GM23338 (cell line): Measurements from ENCODE around the gene ME1. TPM values are rescaled to one million over a fixed set of nuclear protein-coding genes. Genes with fewer than 3 reads are reported as not detected.

Experiments used
- ATAC-seq: fragments of 200-7000 bp; cut with Tn5 transposase; 3 replicates; pipeline ENCODE4 v1.9.1; 2020
- DNase-seq: peaks from one replicate; pipeline ENCODE4 v3.0.0-alpha.2; 2015; ENCODE audit warnings: low spot score
- H2AFZ ChIP-seq: fragments of 200-600 bp; sonication (generic); 2 replicates; pipeline ENCODE4 v1.8.0; 2016; ENCODE audit warnings: antibody characterized with exemption, mild to moderate bottlenecking, moderate library complexity
- H3F3A ChIP-seq: fragments of 200-600 bp; sonication (generic); replicated peaks from 2 replicates; pipeline ENCODE4 v1.8.0; 2017; ENCODE audit warnings: antibody characterized with exemption, mixed run types, low read depth
- H3K27ac ChIP-seq: fragments of 200-600 bp; sonication (generic); 2 replicates; pipeline ENCODE4 v1.6.1; 2016; ENCODE audit warnings: low read depth
- H3K27me3 ChIP-seq: fragments of 200-600 bp; sonication (generic); 2 replicates; pipeline ENCODE4 v1.8.0; 2016; ENCODE audit warnings: mild to moderate bottlenecking, mixed run types, moderate library complexity; ENCODE audit not compliant: insufficient read depth
- H3K36me3 ChIP-seq: fragments of 200-600 bp; sonication (generic); 2 replicates; pipeline ENCODE4 v1.8.0; 2016; ENCODE audit warnings: mild to moderate bottlenecking; ENCODE audit not compliant: insufficient read depth
- H3K4me1 ChIP-seq: fragments of 200-600 bp; sonication (generic); 2 replicates; pipeline ENCODE4 v1.8.0; 2016; ENCODE audit warnings: mild to moderate bottlenecking, moderate library complexity; ENCODE audit not compliant: insufficient read depth
- H3K4me2 ChIP-seq: fragments of 200-600 bp; sonication (generic); 2 replicates; pipeline ENCODE4 v1.7.1; 2017; ENCODE audit warnings: mixed run types
- H3K4me3 ChIP-seq: fragments of 200-600 bp; sonication (generic); 2 replicates; pipeline ENCODE4 v1.6.1; 2016; ENCODE audit warnings: mixed run types
- H3K79me2 ChIP-seq: fragments of 200-600 bp; sonication (generic); replicated peaks from 2 replicates; pipeline ENCODE4 v1.8.0; 2017; ENCODE audit warnings: mild to moderate bottlenecking; ENCODE audit not compliant: insufficient read depth
- H3K9me2 ChIP-seq: fragments of 200-600 bp; sonication (generic); 2 replicates; pipeline ENCODE4 v1.8.0; 2017; ENCODE audit not compliant: insufficient read depth
- H4K20me1 ChIP-seq: fragments of 200-600 bp; sonication (generic); replicated peaks from 2 replicates; pipeline ENCODE4 v1.8.0; 2017; ENCODE audit warnings: mild to moderate bottlenecking; ENCODE audit not compliant: insufficient read depth
- H3K27ac Mint-ChIP-seq: 2 replicates; pipeline ENCODE4 v1.8.0; 2020; ENCODE audit warnings: inconsistent platforms, mild to moderate bottlenecking, moderate library complexity, mixed read lengths
- H3K27me3 Mint-ChIP-seq: 3 replicates; pipeline ENCODE4 v1.8.0; 2022; ENCODE audit warnings: low read depth, mild to moderate bottlenecking, moderate library complexity, mixed read lengths, inconsistent platforms; ENCODE audit not compliant: insufficient read depth, poor library complexity
- H3K36me3 Mint-ChIP-seq: 3 replicates; pipeline ENCODE4 v1.8.0; 2021; ENCODE audit warnings: low read depth, mild to moderate bottlenecking, inconsistent platforms, moderate library complexity, mixed read lengths
- H3K4me1 Mint-ChIP-seq: 3 replicates; pipeline ENCODE4 v1.8.0; 2020; ENCODE audit warnings: mild to moderate bottlenecking, inconsistent platforms, mixed read lengths
- H3K4me3 Mint-ChIP-seq: 3 replicates; pipeline ENCODE4 v1.8.0; 2021; ENCODE audit warnings: moderate library complexity, mild to moderate bottlenecking, inconsistent platforms, mixed read lengths
- H3K9me3 Mint-ChIP-seq: 3 replicates; pipeline ENCODE4 v1.8.0; 2020; ENCODE audit warnings: moderate library complexity, mild to moderate bottlenecking, inconsistent platforms, mixed read lengths
- EZH2 ChIP-seq: fragments of 200-600 bp; sonication (generic); IDR thresholded peaks from one replicate; pipeline ENCODE4 v1.8.0; 2017; ENCODE audit warnings: antibody characterized with exemption, mild to moderate bottlenecking, low read depth; ENCODE audit not compliant: unreplicated experiment
- EZH2phosphoT487 ChIP-seq: fragments of 200-600 bp; sonication (generic); IDR thresholded peaks from one replicate; pipeline ENCODE4 v1.8.1; 2018; ENCODE audit warnings: antibody characterized with exemption; ENCODE audit not compliant: unreplicated experiment
- NANOG ChIP-seq: IDR thresholded peaks from 2 replicates; pipeline ENCODE4 v1.6.1; 2016; ENCODE audit warnings: antibody characterized with exemption, borderline replicate concordance
- STAT1 ChIP-seq: IDR thresholded peaks from one replicate; pipeline ENCODE4 v1.6.1; 2016; ENCODE audit warnings: antibody characterized with exemption; ENCODE audit not compliant: unreplicated experiment
- ZNF331 ChIP-seq: fragments of 250-450 bp; sonication (Bioruptor Pico); IDR thresholded peaks from 2 replicates; pipeline ENCODE4 v1.5.0; 2020; ENCODE audit warnings: low read depth, mild to moderate bottlenecking, moderate library complexity
- polyA plus RNA-seq: library from polyadenylated mRNA; unstranded; fragments of >200 nt; fragmentation: Nextera tagmentation; extraction: Ambion mirVana; gene quantifications from 2 replicates; pipeline ENCODE4 v1.2.1, GENCODE V29; 2016
- total RNA-seq: library from RNA; depleted of rRNA; stranded (reverse); fragments of >200 nt; shearing (Covaris generic); gene quantifications from 2 replicates; pipeline ENCODE4 v1.2.3, GENCODE V29; 2014
- TF ChIP-seq, protein P1 (sequence below): IDR thresholded peaks from one replicate; pipeline ENCODE4 v1.6.1; 2018; ENCODE audit warnings: antibody characterized with exemption; ENCODE audit not compliant: unreplicated experiment
- TF ChIP-seq, protein P2 (sequence below): fragments of 250-450 bp; sonication (Bioruptor Pico); IDR thresholded peaks from 2 replicates; pipeline ENCODE4 v1.5.0; 2020; ENCODE audit warnings: mild to moderate bottlenecking, moderate library complexity
- TF ChIP-seq, protein P3 (sequence below): IDR thresholded peaks from 2 replicates; pipeline ENCODE4 v1.6.1; 2016; ENCODE audit warnings: antibody characterized with exemption

Gene ME1
- total and polyA plus RNA-seq, 2 experiments from 2014 or later = 6.4 to 8.0 TPM

DNA sequence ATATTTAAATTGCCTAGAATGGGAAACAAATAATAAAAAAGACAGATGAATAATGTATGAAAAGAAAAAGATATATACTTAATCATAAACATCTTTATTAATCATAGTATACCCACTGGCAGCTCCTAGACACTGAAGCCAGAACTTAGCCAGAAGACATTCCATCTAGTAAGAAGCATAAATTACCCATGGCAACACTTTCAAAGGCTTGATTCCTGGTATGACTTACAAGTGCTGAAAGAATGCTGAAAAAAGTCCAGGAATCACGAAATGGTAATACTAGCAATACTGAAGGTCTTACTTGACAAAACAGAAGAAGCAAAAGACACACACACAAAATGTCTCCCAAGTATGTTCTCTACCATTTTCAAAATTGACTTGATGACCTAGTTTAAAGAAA lies 199.7 kb downstream of the ME1 start:
- Histone ChIP-seq H3K36me3 (no peaks in the 10 kb centered on the region), H3K4me3 (no peak overlapping the region), H3K9me2 (no peaks in the 10 kb centered on the region), H3K79me2 (no peaks in the 10 kb centered on the region), H3K4me2 (no peak overlapping the region), H3F3A (no peaks in the 10 kb centered on the region), H3K4me1 (no peaks in the 10 kb centered on the region), H3K27me3 (no peaks in the 10 kb centered on the region), H2AFZ (no peak overlapping the region), H4K20me1 (no peaks in the 10 kb centered on the region), H3K27ac (no peak overlapping the region)
- no peak overlapping the region for H3K4me3 Mint-ChIP-seq
- no peaks in the 10 kb centered on the region for H3K9me3 Mint-ChIP-seq
- no peak for ATAC-seq
- H3K36me3 Mint-ChIP-seq = no peaks in the 10 kb centered on the region
- no peak for TF ChIP-seq STAT1
- TF ChIP-seq, protein P1, sequence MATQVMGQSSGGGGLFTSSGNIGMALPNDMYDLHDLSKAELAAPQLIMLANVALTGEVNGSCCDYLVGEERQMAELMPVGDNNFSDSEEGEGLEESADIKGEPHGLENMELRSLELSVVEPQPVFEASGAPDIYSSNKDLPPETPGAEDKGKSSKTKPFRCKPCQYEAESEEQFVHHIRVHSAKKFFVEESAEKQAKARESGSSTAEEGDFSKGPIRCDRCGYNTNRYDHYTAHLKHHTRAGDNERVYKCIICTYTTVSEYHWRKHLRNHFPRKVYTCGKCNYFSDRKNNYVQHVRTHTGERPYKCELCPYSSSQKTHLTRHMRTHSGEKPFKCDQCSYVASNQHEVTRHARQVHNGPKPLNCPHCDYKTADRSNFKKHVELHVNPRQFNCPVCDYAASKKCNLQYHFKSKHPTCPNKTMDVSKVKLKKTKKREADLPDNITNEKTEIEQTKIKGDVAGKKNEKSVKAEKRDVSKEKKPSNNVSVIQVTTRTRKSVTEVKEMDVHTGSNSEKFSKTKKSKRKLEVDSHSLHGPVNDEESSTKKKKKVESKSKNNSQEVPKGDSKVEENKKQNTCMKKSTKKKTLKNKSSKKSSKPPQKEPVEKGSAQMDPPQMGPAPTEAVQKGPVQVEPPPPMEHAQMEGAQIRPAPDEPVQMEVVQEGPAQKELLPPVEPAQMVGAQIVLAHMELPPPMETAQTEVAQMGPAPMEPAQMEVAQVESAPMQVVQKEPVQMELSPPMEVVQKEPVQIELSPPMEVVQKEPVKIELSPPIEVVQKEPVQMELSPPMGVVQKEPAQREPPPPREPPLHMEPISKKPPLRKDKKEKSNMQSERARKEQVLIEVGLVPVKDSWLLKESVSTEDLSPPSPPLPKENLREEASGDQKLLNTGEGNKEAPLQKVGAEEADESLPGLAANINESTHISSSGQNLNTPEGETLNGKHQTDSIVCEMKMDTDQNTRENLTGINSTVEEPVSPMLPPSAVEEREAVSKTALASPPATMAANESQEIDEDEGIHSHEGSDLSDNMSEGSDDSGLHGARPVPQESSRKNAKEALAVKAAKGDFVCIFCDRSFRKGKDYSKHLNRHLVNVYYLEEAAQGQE = no peak
- TF ChIP-seq, protein P2, sequence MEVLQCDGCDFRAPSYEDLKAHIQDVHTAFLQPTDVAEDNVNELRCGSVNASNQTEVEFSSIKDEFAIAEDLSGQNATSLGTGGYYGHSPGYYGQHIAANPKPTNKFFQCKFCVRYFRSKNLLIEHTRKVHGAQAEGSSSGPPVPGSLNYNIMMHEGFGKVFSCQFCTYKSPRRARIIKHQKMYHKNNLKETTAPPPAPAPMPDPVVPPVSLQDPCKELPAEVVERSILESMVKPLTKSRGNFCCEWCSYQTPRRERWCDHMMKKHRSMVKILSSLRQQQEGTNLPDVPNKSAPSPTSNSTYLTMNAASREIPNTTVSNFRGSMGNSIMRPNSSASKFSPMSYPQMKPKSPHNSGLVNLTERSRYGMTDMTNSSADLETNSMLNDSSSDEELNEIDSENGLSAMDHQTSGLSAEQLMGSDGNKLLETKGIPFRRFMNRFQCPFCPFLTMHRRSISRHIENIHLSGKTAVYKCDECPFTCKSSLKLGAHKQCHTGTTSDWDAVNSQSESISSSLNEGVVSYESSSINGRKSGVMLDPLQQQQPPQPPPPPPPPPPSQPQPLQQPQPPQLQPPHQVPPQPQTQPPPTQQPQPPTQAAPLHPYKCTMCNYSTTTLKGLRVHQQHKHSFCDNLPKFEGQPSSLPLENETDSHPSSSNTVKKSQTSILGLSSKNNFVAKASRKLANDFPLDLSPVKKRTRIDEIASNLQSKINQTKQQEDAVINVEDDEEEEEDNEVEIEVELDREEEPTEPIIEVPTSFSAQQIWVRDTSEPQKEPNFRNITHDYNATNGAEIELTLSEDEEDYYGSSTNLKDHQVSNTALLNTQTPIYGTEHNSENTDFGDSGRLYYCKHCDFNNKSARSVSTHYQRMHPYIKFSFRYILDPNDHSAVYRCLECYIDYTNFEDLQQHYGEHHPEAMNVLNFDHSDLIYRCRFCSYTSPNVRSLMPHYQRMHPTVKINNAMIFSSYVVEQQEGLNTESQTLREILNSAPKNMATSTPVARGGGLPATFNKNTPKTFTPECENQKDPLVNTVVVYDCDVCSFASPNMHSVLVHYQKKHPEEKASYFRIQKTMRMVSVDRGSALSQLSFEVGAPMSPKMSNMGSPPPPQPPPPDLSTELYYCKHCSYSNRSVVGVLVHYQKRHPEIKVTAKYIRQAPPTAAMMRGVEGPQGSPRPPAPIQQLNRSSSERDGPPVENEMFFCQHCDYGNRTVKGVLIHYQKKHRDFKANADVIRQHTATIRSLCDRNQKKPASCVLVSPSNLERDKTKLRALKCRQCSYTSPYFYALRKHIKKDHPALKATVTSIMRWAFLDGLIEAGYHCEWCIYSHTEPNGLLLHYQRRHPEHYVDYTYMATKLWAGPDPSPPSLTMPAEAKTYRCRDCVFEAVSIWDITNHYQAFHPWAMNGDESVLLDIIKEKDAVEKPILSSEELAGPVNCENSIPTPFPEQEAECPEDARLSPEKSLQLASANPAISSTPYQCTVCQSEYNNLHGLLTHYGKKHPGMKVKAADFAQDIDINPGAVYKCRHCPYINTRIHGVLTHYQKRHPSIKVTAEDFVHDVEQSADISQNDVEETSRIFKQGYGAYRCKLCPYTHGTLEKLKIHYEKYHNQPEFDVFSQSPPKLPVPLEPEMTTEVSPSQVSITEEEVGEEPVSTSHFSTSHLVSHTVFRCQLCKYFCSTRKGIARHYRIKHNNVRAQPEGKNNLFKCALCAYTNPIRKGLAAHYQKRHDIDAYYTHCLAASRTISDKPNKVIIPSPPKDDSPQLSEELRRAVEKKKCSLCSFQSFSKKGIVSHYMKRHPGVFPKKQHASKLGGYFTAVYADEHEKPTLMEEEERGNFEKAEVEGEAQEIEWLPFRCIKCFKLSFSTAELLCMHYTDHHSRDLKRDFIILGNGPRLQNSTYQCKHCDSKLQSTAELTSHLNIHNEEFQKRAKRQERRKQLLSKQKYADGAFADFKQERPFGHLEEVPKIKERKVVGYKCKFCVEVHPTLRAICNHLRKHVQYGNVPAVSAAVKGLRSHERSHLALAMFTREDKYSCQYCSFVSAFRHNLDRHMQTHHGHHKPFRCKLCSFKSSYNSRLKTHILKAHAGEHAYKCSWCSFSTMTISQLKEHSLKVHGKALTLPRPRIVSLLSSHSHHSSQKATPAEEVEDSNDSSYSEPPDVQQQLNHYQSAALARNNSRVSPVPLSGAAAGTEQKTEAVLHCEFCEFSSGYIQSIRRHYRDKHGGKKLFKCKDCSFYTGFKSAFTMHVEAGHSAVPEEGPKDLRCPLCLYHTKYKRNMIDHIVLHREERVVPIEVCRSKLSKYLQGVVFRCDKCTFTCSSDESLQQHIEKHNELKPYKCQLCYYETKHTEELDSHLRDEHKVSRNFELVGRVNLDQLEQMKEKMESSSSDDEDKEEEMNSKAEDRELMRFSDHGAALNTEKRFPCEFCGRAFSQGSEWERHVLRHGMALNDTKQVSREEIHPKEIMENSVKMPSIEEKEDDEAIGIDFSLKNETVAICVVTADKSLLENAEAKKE (CRISPR knock-in tag) = no peak
- TF ChIP-seq ZNF331 = no peak
- no peak for TF ChIP-seq EZH2phosphoT487
- TF ChIP-seq, protein P3, sequence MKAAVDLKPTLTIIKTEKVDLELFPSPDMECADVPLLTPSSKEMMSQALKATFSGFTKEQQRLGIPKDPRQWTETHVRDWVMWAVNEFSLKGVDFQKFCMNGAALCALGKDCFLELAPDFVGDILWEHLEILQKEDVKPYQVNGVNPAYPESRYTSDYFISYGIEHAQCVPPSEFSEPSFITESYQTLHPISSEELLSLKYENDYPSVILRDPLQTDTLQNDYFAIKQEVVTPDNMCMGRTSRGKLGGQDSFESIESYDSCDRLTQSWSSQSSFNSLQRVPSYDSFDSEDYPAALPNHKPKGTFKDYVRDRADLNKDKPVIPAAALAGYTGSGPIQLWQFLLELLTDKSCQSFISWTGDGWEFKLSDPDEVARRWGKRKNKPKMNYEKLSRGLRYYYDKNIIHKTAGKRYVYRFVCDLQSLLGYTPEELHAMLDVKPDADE = no peak
- no peak for TF ChIP-seq EZH2
- TF ChIP-seq NANOG = no peak
- no peak overlapping the region for H3K27ac Mint-ChIP-seq
- H3K4me1 Mint-ChIP-seq = peaks cover 5% of the 10 kb centered on the region; the same call in 1 of the 3 replicates
- no peaks in the 10 kb centered on the region for H3K27me3 Mint-ChIP-seq
- no peak for DNase-seq
